ENCODE data around the gene SFTPA2.

DNA sequence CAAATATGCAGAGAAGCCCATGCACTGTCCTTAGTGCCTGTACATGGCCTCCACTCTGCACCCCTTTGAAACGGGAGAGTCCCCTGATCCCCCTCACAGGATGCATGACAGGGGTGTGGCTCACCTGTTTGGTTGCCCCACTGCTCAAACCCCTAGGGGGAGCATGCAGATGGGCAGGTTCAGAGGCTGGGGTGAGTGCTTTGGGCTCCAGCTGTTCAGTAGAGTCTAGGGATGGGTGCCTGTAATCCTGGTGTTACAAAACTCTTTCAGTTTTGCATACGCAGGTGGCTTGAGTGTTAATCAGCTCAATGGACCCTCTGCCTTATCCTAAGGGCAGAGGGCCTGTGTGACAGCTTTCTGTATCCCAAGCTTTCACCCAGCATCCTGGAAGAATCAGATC lies 42.7 kb upstream of the SFTPA2 start:
- TF ChIP-seq, protein P1, sequence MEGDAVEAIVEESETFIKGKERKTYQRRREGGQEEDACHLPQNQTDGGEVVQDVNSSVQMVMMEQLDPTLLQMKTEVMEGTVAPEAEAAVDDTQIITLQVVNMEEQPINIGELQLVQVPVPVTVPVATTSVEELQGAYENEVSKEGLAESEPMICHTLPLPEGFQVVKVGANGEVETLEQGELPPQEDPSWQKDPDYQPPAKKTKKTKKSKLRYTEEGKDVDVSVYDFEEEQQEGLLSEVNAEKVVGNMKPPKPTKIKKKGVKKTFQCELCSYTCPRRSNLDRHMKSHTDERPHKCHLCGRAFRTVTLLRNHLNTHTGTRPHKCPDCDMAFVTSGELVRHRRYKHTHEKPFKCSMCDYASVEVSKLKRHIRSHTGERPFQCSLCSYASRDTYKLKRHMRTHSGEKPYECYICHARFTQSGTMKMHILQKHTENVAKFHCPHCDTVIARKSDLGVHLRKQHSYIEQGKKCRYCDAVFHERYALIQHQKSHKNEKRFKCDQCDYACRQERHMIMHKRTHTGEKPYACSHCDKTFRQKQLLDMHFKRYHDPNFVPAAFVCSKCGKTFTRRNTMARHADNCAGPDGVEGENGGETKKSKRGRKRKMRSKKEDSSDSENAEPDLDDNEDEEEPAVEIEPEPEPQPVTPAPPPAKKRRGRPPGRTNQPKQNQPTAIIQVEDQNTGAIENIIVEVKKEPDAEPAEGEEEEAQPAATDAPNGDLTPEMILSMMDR (IDR thresholded peaks at IDR 0.05; ENCODE audit: low read depth, low read length, missing input control): no peak
- TF ChIP-seq ATF3 (IDR thresholded peaks at IDR 0.05) (no peak), RXRA (IDR thresholded peaks at IDR 0.05) (no peak), SP1 (IDR thresholded peaks at IDR 0.05) (no peak)
